Measurements from ENCODE around the gene ZNF157. TPM values are rescaled to one million over a fixed set of nuclear protein-coding genes. Genes with fewer than 3 reads are reported as not detected.

The ZNF157 gene
- total and polyA plus RNA-seq, 2 experiments from 2014 or later, result 0.68 to 1.5 TPM

GRCh38 chrX:47384502-47384901 is 14.1 kb downstream of the ZNF157 start (continued):
- no peak for TF ChIP-seq ZNF462 (CRISPR knock-in tag; IDR thresholded peaks at IDR 0.05)

GRCh38 chrX:47390780-47391179 is 20.4 kb downstream of the ZNF157 start:
- no peaks in the 10 kb centered on the region for H3K4me1 Mint-ChIP-seq
- Histone ChIP-seq H3K4me1 (ENCODE audit: insufficient read depth) (0 out of 2 replicates have a peak, but pooled peaks cover 3% of the 10 kb centered on the region), H3F3A (replicated peaks; ENCODE audit: low read depth) (no peaks in the 10 kb centered on the region), H3K9me2 (ENCODE audit: insufficient read depth) (no peaks in the 10 kb centered on the region), H4K20me1 (replicated peaks; ENCODE audit: insufficient read depth) (no peaks in the 10 kb centered on the region), H2AFZ (no peak overlapping the region), H3K27ac (ENCODE audit: low read depth) (no peak overlapping the region), H3K36me3 (ENCODE audit: insufficient read depth) (no peaks in the 10 kb centered on the region), H3K4me3 (no peak overlapping the region), H3K27me3 (ENCODE audit: insufficient read depth) (no peaks in the 10 kb centered on the region), H3K79me2 (replicated peaks; ENCODE audit: insufficient read depth) (no peaks in the 10 kb centered on the region), H3K4me2 (no peak overlapping the region)
- no peaks in the 10 kb centered on the region for H3K27me3 Mint-ChIP-seq (ENCODE audit: insufficient read depth, low read depth, poor library complexity)
- H3K4me3 Mint-ChIP-seq, result no peak overlapping the region
- H3K36me3 Mint-ChIP-seq (ENCODE audit: low read depth), result no peaks in the 10 kb centered on the region
- DNase-seq (ENCODE audit: low spot score), result no peak
- ATAC-seq, result no peak
- H3K9me3 Mint-ChIP-seq, result no peaks in the 10 kb centered on the region; the same call in 2 of the 3 replicates
- no peak overlapping the region for H3K27ac Mint-ChIP-seq
- TF ChIP-seq CTCF (conservative IDR thresholded peaks at IDR 0.05; ENCODE audit: low read depth in 2 of 2) (no peak), ZNF331 (CRISPR knock-in tag; IDR thresholded peaks at IDR 0.05; ENCODE audit: low read depth) (no peak), JUNB (IDR thresholded peaks at IDR 0.05; ENCODE audit: unreplicated experiment) (no peak), ETS1 (IDR thresholded peaks at IDR 0.05) (no peak), POLR2AphosphoS5 (IDR thresholded peaks at IDR 0.05; ENCODE audit: low read depth) (no peak), ZNF462 (CRISPR knock-in tag; IDR thresholded peaks at IDR 0.05) (no peak), NANOG (IDR thresholded peaks at IDR 0.05; ENCODE audit: borderline replicate concordance) (no peak)

Measured in GM23338 (cell line).